A549 (cell line): ENCODE data around the gene RCSD1. TPM values are rescaled to one million over a fixed set of nuclear protein-coding genes. Genes with fewer than 3 reads are reported as not detected.

Experiments used
- ATAC-seq, 2 experiments: fragments of 200-7000 bp in 1 of 2; fragments of >200 bp in 1 of 2; cut with Nextera tagmentation in 1 of 2; cut with Tn5 transposase in 1 of 2; 3 replicates each; pipeline versions ENCODE4 v1.8.0 to v1.9.1; 2018 to 2020; ENCODE audit warnings: mild to moderate bottlenecking in 1 of 2, moderate library complexity in 1 of 2
- CTCF ChIA-PET: fragments of 300-600 bp; sonication (Branson Sonifier 250); formaldehyde crosslinking; extraction: SDS; loops from one replicate; lab custom pipeline; 2021; ENCODE audit warnings: antibody characterized with exemption, inconsistent platforms; lab: Yijun Ruan, JAX
- POLR2A ChIA-PET: fragments of 350-600 bp; formaldehyde crosslinking; extraction: SDS; loops from one replicate; lab custom pipeline; 2021; ENCODE audit warnings: antibody characterized with exemption, inconsistent platforms; lab: Yijun Ruan, JAX
- DNase-seq, 2 experiments: peaks; one replicate each; pipeline versions ENCODE4 v3.0.0 to v3.0.0-alpha.2; 2011 to 2016; ENCODE audit warnings: low read depth in 1 of 2, low spot score in 1 of 2
- FAIRE-seq: peaks from 2 replicates; lab custom pipeline; 2011; peaks lifted over from hg19 to GRCh38; lab: Jason Lieb, UNC
- H3K27ac ChIP-seq, 2 experiments: fragments of >200 bp; sonication (Bioruptor Twin); formaldehyde crosslinking; 3 replicates each; pipeline ENCODE4 v1.5.1; 2016 to 2017
- H3K4me1 ChIP-seq: fragments of >200 bp; sonication (Bioruptor Twin); formaldehyde crosslinking; 3 replicates; pipeline ENCODE4 v1.6.1; 2016
- H3K4me2 ChIP-seq: fragments of >200 bp; sonication (Bioruptor Twin); formaldehyde crosslinking; 3 replicates; pipeline ENCODE4 v1.6.1; 2016
- H3K4me3 ChIP-seq: fragments of >200 bp; sonication (Bioruptor Twin); formaldehyde crosslinking; 3 replicates; pipeline ENCODE4 v1.5.1; 2016
- H3K9me3 ChIP-seq: fragments of >200 bp; sonication (Bioruptor Twin); formaldehyde crosslinking; 3 replicates; pipeline ENCODE4 v1.6.1; 2016
- CBX8 ChIP-seq: fragments of 200-600 bp; sonication (generic); IDR thresholded peaks from 2 replicates; pipeline ENCODE4 v1.6.1; 2016
- CEBPB ChIP-seq, 2 experiments: fragments of >200 bp in 1 of 2; sonication (Bioruptor Twin) in 1 of 2; formaldehyde crosslinking in 1 of 2; IDR thresholded peaks; 2 replicates each; pipeline ENCODE4 v1.6.1; 2012 to 2016
- CHD2 ChIP-seq: fragments of 150-350 bp; IDR thresholded peaks from 2 replicates; pipeline ENCODE4 v1.6.1; 2014; ENCODE audit warnings: low read length; ENCODE audit not compliant: partially characterized antibody
- EP300 ChIP-seq, 2 experiments: fragments of >200 bp; sonication (Bioruptor Twin); formaldehyde crosslinking; IDR thresholded peaks; 2 replicates in 1 of 2; 3 replicates in 1 of 2; pipeline ENCODE4 v1.6.1; 2016 to 2017
- FOSB ChIP-seq: fragments of 250-450 bp; sonication (Bioruptor Pico); IDR thresholded peaks from 2 replicates; pipeline ENCODE4 v1.5.0; 2020; ENCODE audit warnings: mild to moderate bottlenecking, moderate library complexity
- HDAC2 ChIP-seq: fragments of 200-600 bp; sonication (generic); IDR thresholded peaks from 2 replicates; pipeline ENCODE4 v1.6.1; 2016
- HEYL ChIP-seq: fragments of 250-450 bp; sonication (Bioruptor Pico); IDR thresholded peaks from 2 replicates; pipeline ENCODE4 v1.8.0; 2021; ENCODE audit warnings: mild to moderate bottlenecking, moderate library complexity
- HOXB5 ChIP-seq: fragments of 250-450 bp; sonication (Bioruptor Pico); IDR thresholded peaks from 2 replicates; pipeline ENCODE4 v1.5.0; 2020; ENCODE audit warnings: mild to moderate bottlenecking, moderate library complexity
- JUNB ChIP-seq: fragments of >200 bp; sonication (Bioruptor Twin); formaldehyde crosslinking; IDR thresholded peaks from 2 replicates; pipeline ENCODE4 v1.6.1; 2016
- KDM1A ChIP-seq: fragments of 200-600 bp; sonication (generic); IDR thresholded peaks from 2 replicates; pipeline ENCODE4 v1.6.1; 2016; ENCODE audit warnings: low read depth, mild to moderate bottlenecking
- MAFK ChIP-seq: fragments of 450-650 bp; IDR thresholded peaks from 2 replicates; pipeline ENCODE4 v1.6.1; 2014; ENCODE audit not compliant: partially characterized antibody
- MAZ ChIP-seq: fragments of 150-350 bp; IDR thresholded peaks from 2 replicates; pipeline ENCODE4 v1.6.1; 2014; ENCODE audit warnings: antibody characterized with exemption, low read depth, low read length, borderline replicate concordance
- NFE2L2 ChIP-seq: fragments of 150-350 bp; conservative IDR thresholded peaks from 2 replicates; pipeline ENCODE4 v1.6.1; 2014; ENCODE audit warnings: low read length
- NPAS2 ChIP-seq: fragments of 250-450 bp; sonication (Bioruptor Pico); IDR thresholded peaks from 2 replicates; pipeline ENCODE4 v1.8.0; 2022; ENCODE audit warnings: mild to moderate bottlenecking, moderate library complexity, borderline replicate concordance
- POLR2A ChIP-seq: IDR thresholded peaks from 2 replicates; pipeline ENCODE4 v1.6.1; 2012; ENCODE audit warnings: mild to moderate bottlenecking, low read length
- RFX5 ChIP-seq: fragments of 450-650 bp; IDR thresholded peaks from 2 replicates; pipeline ENCODE4 v1.7.1; 2014; ENCODE audit warnings: antibody characterized with exemption, mild to moderate bottlenecking, moderate library complexity
- TFCP2L1 ChIP-seq: fragments of 250-450 bp; sonication (Bioruptor Pico); IDR thresholded peaks from 2 replicates; pipeline ENCODE4 v1.5.0; 2021; ENCODE audit warnings: mild to moderate bottlenecking
- TP53 ChIP-seq: fragments of 250-450 bp; sonication (Bioruptor Pico); IDR thresholded peaks from 2 replicates; pipeline ENCODE4 v1.5.0; 2021; ENCODE audit warnings: mild to moderate bottlenecking, moderate library complexity
- ZC3H11A ChIP-seq: fragments of 450-650 bp; IDR thresholded peaks from 2 replicates; pipeline ENCODE4 v1.6.1; 2014; ENCODE audit warnings: antibody characterized with exemption, mild to moderate bottlenecking
- ZSCAN20 ChIP-seq: fragments of 250-450 bp; sonication (Bioruptor Pico); IDR thresholded peaks from 2 replicates; pipeline ENCODE4 v1.8.0; 2022; ENCODE audit warnings: mild to moderate bottlenecking, moderate library complexity
- WGBS: methylation state at CpG from one replicate; pipeline ENCODE4 v1.1.6; 2017; ENCODE audit errors: missing lambda C conversion rate; 5-methylcytosine and 5-hydroxymethylcytosine counted together
- polyA plus RNA-seq, 4 experiments: library from polyadenylated mRNA; depleted of rRNA in 3 of 4; stranded (reverse); fragments of >200 nt; fragmentation: RNase III in 1 of 4; extraction: RNeasy Plus Mini Kit Qiagen cat#74134 plus additional on column Dnase treatment in 1 of 4; gene quantifications; 2 replicates in 3 of 4; 3 replicates in 1 of 4; pipeline ENCODE4 v1.2.3, GENCODE V29; 2011 to 2017
- TF ChIP-seq, protein P1 (sequence below): fragments of 250-450 bp; sonication (Bioruptor Pico); IDR thresholded peaks from 2 replicates; pipeline ENCODE4 v1.5.0; 2020; ENCODE audit warnings: low read depth, mild to moderate bottlenecking, moderate library complexity
- TF ChIP-seq, protein P2 (sequence below): IDR thresholded peaks from 2 replicates; pipeline ENCODE4 v1.6.1; 2012
- TF ChIP-seq, protein P3 (sequence below): IDR thresholded peaks from 2 replicates; pipeline ENCODE4 v1.6.1; 2012
- TF ChIP-seq, protein P4 (sequence below): fragments of 450-650 bp; IDR thresholded peaks from 2 replicates; pipeline ENCODE4 v1.6.1; 2014; ENCODE audit warnings: antibody characterized with exemption
- TF ChIP-seq, protein P5 (sequence below): fragments of 250-450 bp; sonication (Bioruptor Pico); IDR thresholded peaks from 2 replicates; pipeline ENCODE4 v1.5.0; 2021; ENCODE audit warnings: mild to moderate bottlenecking, moderate library complexity, borderline replicate concordance
- TF ChIP-seq, protein P6 (sequence below): fragments of >200 bp; sonication (Bioruptor Twin); formaldehyde crosslinking; IDR thresholded peaks from 3 replicates; pipeline ENCODE4 v1.6.1; 2016

Gene RCSD1
- polyA plus RNA-seq, 2 of the 4 experiments (the other 2 are of a cell fraction), result not detected

DNA sequence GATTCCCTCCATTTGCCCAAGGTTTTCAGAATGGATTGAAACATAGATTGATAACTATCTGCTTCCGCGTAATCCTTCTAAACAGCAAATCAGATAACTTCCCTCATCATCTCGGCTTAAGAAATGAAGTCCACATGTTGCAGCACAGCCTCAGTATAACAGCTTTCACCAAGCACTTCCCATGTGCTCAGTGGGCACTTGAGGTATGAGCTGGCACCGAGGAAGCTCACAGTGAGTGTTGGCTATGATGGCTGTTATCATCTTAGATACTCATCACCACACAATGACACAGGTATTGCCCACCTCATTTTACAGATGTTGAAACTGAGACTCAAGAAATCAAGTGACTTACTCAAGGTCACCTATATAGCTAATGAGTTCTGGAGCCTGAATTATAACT lies 43.2 kb downstream of the RCSD1 start:
- DNase-seq, result no peak
- POLR2A ChIA-PET, result no interaction called here
- TF ChIP-seq, protein P1, sequence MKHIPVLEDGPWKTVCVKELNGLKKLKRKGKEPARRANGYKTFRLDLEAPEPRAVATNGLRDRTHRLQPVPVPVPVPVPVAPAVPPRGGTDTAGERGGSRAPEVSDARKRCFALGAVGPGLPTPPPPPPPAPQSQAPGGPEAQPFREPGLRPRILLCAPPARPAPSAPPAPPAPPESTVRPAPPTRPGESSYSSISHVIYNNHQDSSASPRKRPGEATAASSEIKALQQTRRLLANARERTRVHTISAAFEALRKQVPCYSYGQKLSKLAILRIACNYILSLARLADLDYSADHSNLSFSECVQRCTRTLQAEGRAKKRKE (CRISPR knock-in tag), result no peak
- TF ChIP-seq EP300 (IDR thresholded peaks at IDR 0.05), result no peak
- no peak for TF ChIP-seq NPAS2 (CRISPR knock-in tag)
- TF ChIP-seq CBX8, result no peak
- TF ChIP-seq KDM1A, result no peak
- no peak for TF ChIP-seq JUNB
- TF ChIP-seq HDAC2, result no peak
- TF ChIP-seq TFCP2L1 (CRISPR knock-in tag), result no peak
- no peak for TF ChIP-seq RFX5
- TF ChIP-seq ZSCAN20 (CRISPR knock-in tag), result no peak
- no peak for TF ChIP-seq MAZ
- TF ChIP-seq, protein P2, sequence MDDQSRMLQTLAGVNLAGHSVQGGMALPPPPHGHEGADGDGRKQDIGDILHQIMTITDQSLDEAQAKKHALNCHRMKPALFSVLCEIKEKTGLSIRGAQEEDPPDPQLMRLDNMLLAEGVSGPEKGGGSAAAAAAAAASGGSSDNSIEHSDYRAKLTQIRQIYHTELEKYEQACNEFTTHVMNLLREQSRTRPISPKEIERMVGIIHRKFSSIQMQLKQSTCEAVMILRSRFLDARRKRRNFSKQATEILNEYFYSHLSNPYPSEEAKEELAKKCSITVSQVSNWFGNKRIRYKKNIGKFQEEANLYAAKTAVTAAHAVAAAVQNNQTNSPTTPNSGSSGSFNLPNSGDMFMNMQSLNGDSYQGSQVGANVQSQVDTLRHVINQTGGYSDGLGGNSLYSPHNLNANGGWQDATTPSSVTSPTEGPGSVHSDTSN, result no peak
- TF ChIP-seq, protein P3, sequence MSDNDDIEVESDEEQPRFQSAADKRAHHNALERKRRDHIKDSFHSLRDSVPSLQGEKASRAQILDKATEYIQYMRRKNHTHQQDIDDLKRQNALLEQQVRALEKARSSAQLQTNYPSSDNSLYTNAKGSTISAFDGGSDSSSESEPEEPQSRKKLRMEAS, result no peak
- TF ChIP-seq, protein P4, sequence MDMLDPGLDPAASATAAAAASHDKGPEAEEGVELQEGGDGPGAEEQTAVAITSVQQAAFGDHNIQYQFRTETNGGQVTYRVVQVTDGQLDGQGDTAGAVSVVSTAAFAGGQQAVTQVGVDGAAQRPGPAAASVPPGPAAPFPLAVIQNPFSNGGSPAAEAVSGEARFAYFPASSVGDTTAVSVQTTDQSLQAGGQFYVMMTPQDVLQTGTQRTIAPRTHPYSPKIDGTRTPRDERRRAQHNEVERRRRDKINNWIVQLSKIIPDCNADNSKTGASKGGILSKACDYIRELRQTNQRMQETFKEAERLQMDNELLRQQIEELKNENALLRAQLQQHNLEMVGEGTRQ, result no peak
- TF ChIP-seq, all 56 proteins: peak for 0
- no peak overlapping the region for H3K4me2 ChIP-seq
- no peak overlapping the region for H3K27ac ChIP-seq
- no peaks in the 10 kb centered on the region for H3K9me3 ChIP-seq
- CTCF ChIA-PET, result interaction anchor here (1.3 to 3.7 kb wide), 3 partner anchors 10 to 14 kb away, joined by 3 to 15 read pairs (median 13); no protein-coding TSS in a partner anchor
- FAIRE-seq (no peak), ATAC-seq (no peak)
- no peak overlapping the region for H3K4me3 ChIP-seq
- 54% methylated on average over 4 of the region's 4 CpGs for WGBS
- no peaks in the 10 kb centered on the region for H3K4me1 ChIP-seq

DNA sequence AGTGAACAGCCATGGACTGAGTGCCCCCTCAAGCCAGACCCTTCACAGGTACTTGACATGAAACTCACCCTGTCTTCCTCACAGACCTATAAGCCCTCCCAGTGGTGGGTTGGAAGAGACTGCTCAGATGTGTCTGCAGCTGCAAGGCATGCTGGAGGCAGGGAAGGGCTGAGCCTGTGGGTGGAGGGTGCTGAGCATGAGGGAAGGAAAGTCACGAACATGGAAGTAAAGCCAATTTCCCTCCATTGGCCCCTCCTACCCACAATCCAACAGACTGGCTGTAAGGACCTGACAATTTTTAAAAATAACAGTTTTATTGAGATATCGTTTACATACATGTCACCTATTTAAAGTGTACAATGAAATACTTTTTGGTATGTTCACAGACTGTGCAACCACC lies 44.1 kb downstream of the RCSD1 start:
- Histone ChIP-seq H3K27ac (no peak overlapping the region), H3K9me3 (no peaks in the 10 kb centered on the region), H3K4me3 (no peak overlapping the region), H3K4me2 (no peak overlapping the region), H3K4me1 (no peaks in the 10 kb centered on the region)
- CTCF ChIA-PET, result interaction anchor here (0.6 to 3.7 kb wide), 6 partner anchors 11 to 74 kb away, joined by 3 to 15 read pairs (median 5); no protein-coding TSS in a partner anchor
- WGBS, result 22% methylated on average over 2 of the region's 2 CpGs
- FAIRE-seq, result no peak
- TF ChIP-seq ZSCAN20 (CRISPR knock-in tag) (no peak), MAZ (no peak), ZC3H11A (no peak), POLR2A (no peak), HOXB5 (CRISPR knock-in tag) (no peak), FOSB (no peak), CEBPB (IDR thresholded peaks at IDR 0.05) (no peak), HEYL (CRISPR knock-in tag) (no peak), NFE2L2 (no peak), RFX5 (no peak), JUNB (no peak), MAFK (no peak), CHD2 (no peak), TP53 (CRISPR knock-in tag) (no peak), CBX8 (no peak)
- TF ChIP-seq, protein P5, sequence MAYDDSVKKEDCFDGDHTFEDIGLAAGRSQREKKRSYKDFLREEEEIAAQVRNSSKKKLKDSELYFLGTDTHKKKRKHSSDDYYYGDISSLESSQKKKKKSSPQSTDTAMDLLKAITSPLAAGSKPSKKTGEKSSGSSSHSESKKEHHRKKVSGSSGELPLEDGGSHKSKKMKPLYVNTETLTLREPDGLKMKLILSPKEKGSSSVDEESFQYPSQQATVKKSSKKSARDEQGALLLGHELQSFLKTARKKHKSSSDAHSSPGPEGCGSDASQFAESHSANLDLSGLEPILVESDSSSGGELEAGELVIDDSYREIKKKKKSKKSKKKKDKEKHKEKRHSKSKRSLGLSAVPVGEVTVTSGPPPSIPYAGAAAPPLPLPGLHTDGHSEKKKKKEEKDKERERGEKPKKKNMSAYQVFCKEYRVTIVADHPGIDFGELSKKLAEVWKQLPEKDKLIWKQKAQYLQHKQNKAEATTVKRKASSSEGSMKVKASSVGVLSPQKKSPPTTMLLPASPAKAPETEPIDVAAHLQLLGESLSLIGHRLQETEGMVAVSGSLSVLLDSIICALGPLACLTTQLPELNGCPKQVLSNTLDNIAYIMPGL (CRISPR knock-in tag), result no peak
- TF ChIP-seq, protein P6, sequence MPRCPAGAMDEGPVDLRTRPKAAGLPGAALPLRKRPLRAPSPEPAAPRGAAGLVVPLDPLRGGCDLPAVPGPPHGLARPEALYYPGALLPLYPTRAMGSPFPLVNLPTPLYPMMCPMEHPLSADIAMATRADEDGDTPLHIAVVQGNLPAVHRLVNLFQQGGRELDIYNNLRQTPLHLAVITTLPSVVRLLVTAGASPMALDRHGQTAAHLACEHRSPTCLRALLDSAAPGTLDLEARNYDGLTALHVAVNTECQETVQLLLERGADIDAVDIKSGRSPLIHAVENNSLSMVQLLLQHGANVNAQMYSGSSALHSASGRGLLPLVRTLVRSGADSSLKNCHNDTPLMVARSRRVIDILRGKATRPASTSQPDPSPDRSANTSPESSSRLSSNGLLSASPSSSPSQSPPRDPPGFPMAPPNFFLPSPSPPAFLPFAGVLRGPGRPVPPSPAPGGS, result no peak
- DNase-seq, result no peak
- POLR2A ChIA-PET, result no interaction called here
- ATAC-seq, result no peak
